ENCODE measurements around the gene ZBTB38. TPM values are rescaled to one million over a fixed set of nuclear protein-coding genes. Genes with fewer than 3 reads are reported as not detected.

ZBTB38 gene
- polyA plus RNA-seq, 4 donors: 48.4 to 62.0 (median 52.7) TPM

DNA sequence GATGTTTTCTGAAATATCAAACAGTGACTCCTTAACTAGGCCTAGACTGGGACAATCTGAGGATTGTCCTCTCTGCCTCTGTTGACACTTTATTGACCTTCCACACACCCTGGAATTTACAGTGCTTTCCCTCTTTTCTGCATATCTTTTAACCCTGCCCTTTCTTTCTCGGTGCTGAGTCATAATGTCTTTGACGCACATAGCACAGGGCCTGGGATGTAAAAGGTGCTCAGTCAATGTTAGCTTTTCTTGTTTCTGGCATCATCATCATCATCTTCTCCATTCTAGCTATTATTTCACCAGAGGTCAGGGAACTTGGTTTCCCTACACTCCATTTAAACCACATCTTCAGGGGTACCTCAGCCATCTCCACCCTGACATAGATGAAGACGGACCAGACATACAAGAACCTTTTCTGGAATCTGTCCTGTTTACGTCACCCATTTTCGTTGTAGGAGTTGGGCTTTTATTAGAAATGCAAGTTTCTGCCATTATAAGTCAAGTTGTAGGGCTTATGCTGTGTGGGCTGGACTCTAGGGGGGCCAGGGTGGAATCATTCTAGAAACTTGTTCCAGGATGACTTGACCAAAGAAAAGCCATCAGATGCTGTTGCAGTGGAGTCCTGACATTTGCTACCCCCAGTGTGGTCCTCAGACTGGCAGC lies 46.6 kb downstream of the ZBTB38 start:
- no peak for DNase-seq (ENCODE audit: low read depth in 4 of 4, low spot score in 2 of 4)

DNA sequence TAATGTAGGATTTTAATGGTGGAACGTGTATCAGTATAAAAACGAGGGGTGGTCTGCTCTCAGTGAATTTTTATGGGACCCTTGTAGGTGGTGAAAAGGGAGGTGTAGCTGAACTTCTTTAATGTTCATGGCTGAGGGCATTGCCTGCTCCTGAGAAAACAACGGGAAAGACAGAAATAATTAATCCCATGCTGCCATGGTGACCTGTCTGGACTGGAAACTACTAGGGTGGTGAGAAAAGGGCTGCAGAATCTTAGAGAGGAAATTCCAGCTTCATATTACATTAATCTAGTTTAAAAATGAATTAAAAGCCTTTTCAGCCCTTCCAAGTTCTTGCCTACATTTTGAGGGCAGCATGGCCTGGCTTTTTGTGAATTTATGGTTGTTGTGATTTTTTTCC lies 47.6 kb downstream of the ZBTB38 start:
- no peak for DNase-seq (ENCODE audit: low read depth in 4 of 4, low spot score in 2 of 4)

Other genes starting within 250 kb of the ZBTB38 start
- gene PXYLP1, start 136.7 kb upstream of the ZBTB38 start, polyA plus RNA-seq (ENCODE audit: insufficient read length in 4 of 4): 10 to 100 TPM; 34.6 to 40.2 (median 39.0) TPM
- 10 to 100 TPM; 17.4 to 30.5 (median 20.9) TPM for gene RASA2, start 118.5 kb downstream of the ZBTB38 start, polyA plus RNA-seq (ENCODE audit: insufficient read length in 4 of 4)